Psoas muscle (tissue), 8 donors: ENCODE data around the gene RPS3. TPM values are rescaled to one million over a fixed set of nuclear protein-coding genes. Genes with fewer than 3 reads are reported as not detected.
"Not testable (repeated sequence)": the region's sequence is repeated elsewhere in the genome, so short reads cannot be mapped to it uniquely, and the experiment has no call there.

Experiments
- ATAC-seq, 4 donors: fragments of 200-7000 bp; cut with Tn5 transposase; one replicate each; pipeline ENCODE4 v1.9.1; 2020; ENCODE audit warnings: moderate library complexity in 3 of 4, mild to moderate bottlenecking in 2 of 4
- DNase-seq, 2 donors: peaks; one replicate each; pipeline ENCODE4 v3.0.0-alpha.2; 2020
- H3K27ac ChIP-seq: fragments of 200-600 bp; one replicate; pipeline ENCODE4 v1.8.0; 2022
- H3K27me3 ChIP-seq, 3 donors: fragments of 200-600 bp in 1 of 3; one replicate each; pipeline versions ENCODE4 v1.6.1 to v1.8.0; 2013 to 2022; ENCODE audit warnings: low read length in 2 of 3, mild to moderate bottlenecking in 2 of 3, moderate library complexity in 1 of 3; ENCODE audit not compliant: insufficient read depth in 3 of 3
- H3K36me3 ChIP-seq, 2 donors: fragments of 200-600 bp in 1 of 2; one replicate each; pipeline versions ENCODE4 v1.6.1 to v1.8.0; 2013 to 2022; ENCODE audit warnings: low read depth in 1 of 2, mild to moderate bottlenecking in 1 of 2, moderate library complexity in 1 of 2; ENCODE audit not compliant: insufficient read depth in 1 of 2
- H3K4me1 ChIP-seq: fragments of 200-600 bp; one replicate; pipeline ENCODE4 v1.8.0; 2022
- H3K4me3 ChIP-seq: fragments of 200-600 bp; one replicate; pipeline ENCODE4 v1.8.0; 2022; ENCODE audit warnings: mild to moderate bottlenecking
- H3K9me3 ChIP-seq: fragments of 200-600 bp; one replicate; pipeline ENCODE4 v1.8.0; 2022
- CTCF ChIP-seq: fragments of 200-600 bp; IDR thresholded peaks from one replicate; pipeline ENCODE4 v1.8.0; 2022; ENCODE audit warnings: antibody characterized with exemption
- WGBS, 3 donors: extraction: QIAGEN DNeasy Blood & Tissue Kit; methylation state at CpG; one replicate each; pipeline versions ENCODE4 v1.1.6 to v1.1.7; 2013; 5-methylcytosine and 5-hydroxymethylcytosine counted together
- intact Hi-C, 2 donors: fragments of 100-400 bp; cut with DNase I; formaldehyde crosslinking; loops; one replicate each; pipeline versions ENCODE4 v1.11.0 to v1.14.2; 2022
- polyA plus RNA-seq, 3 donors: library from polyadenylated mRNA; stranded (reverse); fragments of 200-250 nt; gene quantifications; one replicate each; pipeline ENCODE4 v1.2.3, GENCODE V29; 2013
- total RNA-seq, 4 donors: library from RNA; stranded (reverse); fragmentation: NEBNext Ultra II Directional in 2 of 4; extraction: Animal tissue kit (Norgen Biotek cat#: 25700) in 2 of 4; gene quantifications; one replicate each; pipeline versions ENCODE4 v1.2.1 to v1.2.4, GENCODE V29; 2021 to 2023
- donor health status: healthy with polysubstance abuse.
- donor health status: DM: no; HTN: no; CAD: no; lungs with moderate emphysema.
- donor health status: Bipolar disorder and iron deficiency.
- donor health status: healthy.
- donor health status: DM: yes; HTN: yes; CAD: no.
- donor health status: DM: no; HTN: no; CAD: no.
- donor health status: DM: no; HTN: no; CAD: no.
- donor health status: DM: yes; HTN: yes; CAD: no.

The RPS3 gene
- total and polyA plus RNA-seq, 7 donors = 807 to 2,132 (median 1,216) TPM

- no peak overlapping the region for H3K27ac ChIP-seq
- H3K36me3 ChIP-seq = no peaks in the 10 kb centered on the region
- H3K4me1 ChIP-seq = no peaks in the 10 kb centered on the region
- intact Hi-C loops = no loop called here
- DNase-seq (no peak), ATAC-seq (no peak)
- no peaks in the 10 kb centered on the region for H3K27me3 ChIP-seq
- TF ChIP-seq CTCF = no peak
- WGBS, 3 donors = 59 to 66% (median 65%) methylated on average over 8 of the region's 8 CpGs
- no peaks in the 10 kb centered on the region for H3K9me3 ChIP-seq
- H3K4me3 ChIP-seq = no peak overlapping the region
Measured at GRCh38 chr11:75371949-75372876, 27.1 kb upstream of the RPS3 start.

- no peaks in the 10 kb centered on the region for H3K4me1 ChIP-seq
- DNase-seq = no peak
- H3K36me3 ChIP-seq = no peaks in the 10 kb centered on the region
- ATAC-seq = no peak
- intact Hi-C loops = no loop called here
- H3K9me3 ChIP-seq = no peaks in the 10 kb centered on the region
- H3K4me3 ChIP-seq = no peak overlapping the region
- no peak for TF ChIP-seq CTCF
- WGBS, 3 donors = 90 to 94% (median 94%) methylated on average over 8 of the region's 8 CpGs
- H3K27ac ChIP-seq = no peak overlapping the region
- H3K27me3 ChIP-seq = no peaks in the 10 kb centered on the region
Measured at GRCh38 chr11:75373201-75373600, 26.1 kb upstream of the RPS3 start.

- DNase-seq (no peak), ATAC-seq (no peak)
- Histone ChIP-seq H3K27me3 (no peaks in the 10 kb centered on the region), H3K27ac (no peak overlapping the region), H3K9me3 (no peaks in the 10 kb centered on the region), H3K4me1 (no peaks in the 10 kb centered on the region), H3K4me3 (no peak overlapping the region), H3K36me3 (no peaks in the 10 kb centered on the region)
- WGBS, 3 donors = 94 to 96% (median 94%) methylated on average over 4 of the region's 4 CpGs
- intact Hi-C loops = no loop called here
- TF ChIP-seq CTCF = no peak
Measured at GRCh38 chr11:75374646-75375045, 24.7 kb upstream of the RPS3 start.

- Histone ChIP-seq H3K36me3 (no peaks in the 10 kb centered on the region), H3K4me1 (no peaks in the 10 kb centered on the region), H3K27ac (no peak overlapping the region), H3K9me3 (no peaks in the 10 kb centered on the region), H3K27me3 (no peaks in the 10 kb centered on the region), H3K4me3 (no peak overlapping the region)
- no peak for TF ChIP-seq CTCF
- intact Hi-C loops = no loop called here
- 88 to 93% (median 91%) methylated on average over 8 of the region's 8 CpGs for whole genome bisulfite sequencing, 3 donors
- ATAC-seq (no peak), DNase-seq (no peak)
Measured at GRCh38 chr11:75375626-75376025, 23.7 kb upstream of the RPS3 start.

- Histone ChIP-seq H3K27me3 (no peaks in the 10 kb centered on the region), H3K4me1 (no peaks in the 10 kb centered on the region), H3K27ac (no peak overlapping the region), H3K4me3 (no peak overlapping the region), H3K36me3 (no peaks in the 10 kb centered on the region), H3K9me3 (no peaks in the 10 kb centered on the region)
- ATAC-seq = no peak
- intact Hi-C loops = no loop called here
- TF ChIP-seq CTCF = no peak
- 74 to 81% (median 77%) methylated on average over 9 of the region's 9 CpGs for WGBS, 3 donors
- DNase-seq = no peak
Measured at GRCh38 chr11:75376175-75376574, 23.1 kb upstream of the RPS3 start.

- ATAC-seq, intact Hi-C loops, H3K27ac ChIP-seq, H3K27me3 ChIP-seq, H3K4me3 ChIP-seq, DNase-seq, H3K4me1 ChIP-seq, H3K9me3 ChIP-seq, H3K36me3 ChIP-seq: not testable (repeated sequence)
- WGBS, 3 donors = 93 to 95% (median 93%) methylated on average over 17 of the region's 17 CpGs
Measured at GRCh38 chr11:75378776-75379175, 20.5 kb upstream of the RPS3 start.
